Lower lobe of right lung (tissue), 2 donors: ENCODE measurements around the gene PDZD2. TPM values are rescaled to one million over a fixed set of nuclear protein-coding genes. Genes with fewer than 3 reads are reported as not detected.

Source experiments
- ATAC-seq, 2 donors: fragments of 200-7000 bp; cut with Tn5 transposase; one replicate each; pipeline ENCODE4 v1.9.1; 2020 to 2022; ENCODE audit warnings: mild to moderate bottlenecking in 2 of 2, moderate library complexity in 2 of 2
- DNase-seq: peaks from one replicate; pipeline ENCODE4 v3.0.0-alpha.2; 2020
- H3K27ac ChIP-seq: fragments of 200-600 bp; one replicate; pipeline ENCODE4 v1.8.0; 2022
- H3K27me3 ChIP-seq: fragments of 200-600 bp; one replicate; pipeline ENCODE4 v1.8.0; 2022; ENCODE audit warnings: low read depth
- H3K36me3 ChIP-seq: fragments of 200-600 bp; one replicate; pipeline ENCODE4 v1.8.0; 2022; ENCODE audit warnings: mild to moderate bottlenecking
- H3K4me1 ChIP-seq: fragments of 200-600 bp; one replicate; pipeline ENCODE4 v1.8.0; 2022
- H3K4me3 ChIP-seq: fragments of 200-600 bp; one replicate; pipeline ENCODE4 v1.8.0; 2022; ENCODE audit warnings: mild to moderate bottlenecking
- H3K9me3 ChIP-seq: fragments of 200-600 bp; one replicate; pipeline ENCODE4 v1.8.0; 2022
- intact Hi-C: fragments of 100-400 bp; cut with DNase I; formaldehyde crosslinking; loops from one replicate; pipeline ENCODE4 v1.11.0; 2022
- total RNA-seq: library from RNA; stranded (reverse); fragmentation: NEBNext Ultra II Directional; extraction: Animal tissue kit (Norgen Biotek cat#: 25700); gene quantifications from one replicate; pipeline ENCODE4 v1.2.1, GENCODE V29; 2021
- TF ChIP-seq, protein P1 (sequence below): fragments of 200-600 bp; IDR thresholded peaks from one replicate; pipeline ENCODE4 v1.8.0; 2022; ENCODE audit warnings: antibody characterized with exemption, mild to moderate bottlenecking
- donor health status: DM: no; HTN: yes; CAD: no; lungs with severe emphysema.

Gene PDZD2
- total RNA-seq, 1 donor from 2014 or later = 67.8 TPM

DNA sequence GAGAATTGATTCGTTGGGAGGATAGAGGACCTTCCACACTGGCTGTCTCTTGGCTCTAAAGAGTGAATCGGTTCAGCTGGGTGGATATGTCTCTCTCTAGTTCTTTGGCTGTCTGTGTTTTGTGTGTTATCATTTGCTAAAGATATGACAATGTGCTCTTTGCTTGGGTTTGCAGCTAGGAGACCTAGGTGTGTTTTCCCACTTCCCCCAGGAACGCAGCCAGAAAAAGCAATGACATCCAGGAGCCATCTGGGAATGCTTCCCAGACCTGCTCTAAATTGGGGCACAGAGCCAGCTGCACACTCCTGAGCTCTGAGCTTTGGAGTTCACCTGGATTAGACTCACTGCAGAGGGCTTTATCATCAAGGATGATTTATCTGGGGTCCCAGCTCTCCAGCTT, 12.8 kb upstream of the PDZD2 start:
- H3K4me1 ChIP-seq = no peaks in the 10 kb centered on the region
- H3K4me3 ChIP-seq = no peak overlapping the region
- H3K9me3 ChIP-seq = no peaks in the 10 kb centered on the region
- H3K27ac ChIP-seq = peak overlapping the region; percentile 6
- intact Hi-C loops = no loop called here
- TF ChIP-seq, protein P1, sequence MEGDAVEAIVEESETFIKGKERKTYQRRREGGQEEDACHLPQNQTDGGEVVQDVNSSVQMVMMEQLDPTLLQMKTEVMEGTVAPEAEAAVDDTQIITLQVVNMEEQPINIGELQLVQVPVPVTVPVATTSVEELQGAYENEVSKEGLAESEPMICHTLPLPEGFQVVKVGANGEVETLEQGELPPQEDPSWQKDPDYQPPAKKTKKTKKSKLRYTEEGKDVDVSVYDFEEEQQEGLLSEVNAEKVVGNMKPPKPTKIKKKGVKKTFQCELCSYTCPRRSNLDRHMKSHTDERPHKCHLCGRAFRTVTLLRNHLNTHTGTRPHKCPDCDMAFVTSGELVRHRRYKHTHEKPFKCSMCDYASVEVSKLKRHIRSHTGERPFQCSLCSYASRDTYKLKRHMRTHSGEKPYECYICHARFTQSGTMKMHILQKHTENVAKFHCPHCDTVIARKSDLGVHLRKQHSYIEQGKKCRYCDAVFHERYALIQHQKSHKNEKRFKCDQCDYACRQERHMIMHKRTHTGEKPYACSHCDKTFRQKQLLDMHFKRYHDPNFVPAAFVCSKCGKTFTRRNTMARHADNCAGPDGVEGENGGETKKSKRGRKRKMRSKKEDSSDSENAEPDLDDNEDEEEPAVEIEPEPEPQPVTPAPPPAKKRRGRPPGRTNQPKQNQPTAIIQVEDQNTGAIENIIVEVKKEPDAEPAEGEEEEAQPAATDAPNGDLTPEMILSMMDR = no peak
- no peaks in the 10 kb centered on the region for H3K27me3 ChIP-seq
- ATAC-seq (peak; percentile 45 to 67), DNase-seq (no peak)
- H3K36me3 ChIP-seq = no peaks in the 10 kb centered on the region

DNA sequence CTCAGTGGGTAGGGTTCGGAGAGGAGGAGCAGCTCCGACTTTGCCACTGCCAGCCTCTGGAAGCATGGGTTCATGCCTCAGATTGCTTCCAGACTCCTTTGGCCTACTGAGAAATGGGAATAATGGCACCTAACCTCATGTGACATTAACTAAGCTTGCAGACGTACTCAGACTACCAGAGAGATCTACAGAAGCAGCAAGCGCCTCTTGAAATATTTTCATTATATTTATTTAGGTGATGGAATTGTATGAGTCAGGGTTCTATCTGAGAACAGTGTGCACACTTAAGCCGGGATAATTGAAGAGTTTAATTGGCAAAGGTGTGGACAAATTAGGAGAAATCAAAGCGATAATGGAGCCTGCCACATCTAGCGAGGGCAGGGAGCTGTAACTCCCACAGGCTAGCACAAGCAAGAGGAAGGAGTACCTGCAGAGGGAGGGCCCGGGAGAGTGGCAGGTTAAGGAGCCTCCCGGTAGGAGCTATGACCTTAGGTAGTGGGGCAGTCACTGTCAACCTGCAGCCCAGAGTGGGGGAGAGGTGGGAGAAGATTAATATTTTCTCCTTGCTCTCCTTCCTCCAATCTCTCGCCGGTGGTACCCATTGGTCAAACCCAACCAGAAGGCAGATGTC, 12.2 kb upstream of the PDZD2 start:
- intact Hi-C loops = no loop called here
- DNase-seq (no peak), ATAC-seq (peak; percentile 60 to 83)
- TF ChIP-seq, protein P1 = no peak
- Histone ChIP-seq H3K4me3 (no peak overlapping the region), H3K27me3 (no peaks in the 10 kb centered on the region), H3K36me3 (no peaks in the 10 kb centered on the region), H3K9me3 (no peaks in the 10 kb centered on the region), H3K27ac (peak overlapping the region; percentile 6), H3K4me1 (no peaks in the 10 kb centered on the region)

DNA sequence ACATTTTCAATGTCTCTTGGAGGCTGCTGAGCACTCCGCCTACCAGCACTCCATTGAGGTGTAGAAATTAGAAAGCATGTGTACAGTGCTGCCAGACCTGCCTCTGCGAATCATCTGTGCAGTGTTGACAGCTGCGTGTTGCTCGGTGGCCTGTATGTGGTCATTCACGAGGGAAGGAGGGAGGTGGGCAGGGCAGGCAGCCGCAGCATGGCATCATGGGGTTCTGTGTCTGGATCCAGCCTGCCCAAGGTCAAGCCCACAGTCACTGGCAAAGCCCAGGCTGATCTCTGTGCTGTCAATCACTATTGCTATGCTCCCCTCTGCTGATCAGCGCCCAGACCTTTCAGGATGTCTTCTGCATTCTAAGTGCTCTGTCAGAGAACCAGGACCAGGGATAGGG, 8.0 kb upstream of the PDZD2 start:
- ATAC-seq (peak in 1 of 2 donors; percentile 10), DNase-seq (no peak)
- TF ChIP-seq, protein P1 = no peak
- intact Hi-C loops = no loop called here
- no peaks in the 10 kb centered on the region for H3K9me3 ChIP-seq
- H3K27me3 ChIP-seq = no peaks in the 10 kb centered on the region
- no peaks in the 10 kb centered on the region for H3K4me1 ChIP-seq
- H3K4me3 ChIP-seq = no peak overlapping the region
- H3K36me3 ChIP-seq = no peaks in the 10 kb centered on the region
- no peak overlapping the region for H3K27ac ChIP-seq

DNA sequence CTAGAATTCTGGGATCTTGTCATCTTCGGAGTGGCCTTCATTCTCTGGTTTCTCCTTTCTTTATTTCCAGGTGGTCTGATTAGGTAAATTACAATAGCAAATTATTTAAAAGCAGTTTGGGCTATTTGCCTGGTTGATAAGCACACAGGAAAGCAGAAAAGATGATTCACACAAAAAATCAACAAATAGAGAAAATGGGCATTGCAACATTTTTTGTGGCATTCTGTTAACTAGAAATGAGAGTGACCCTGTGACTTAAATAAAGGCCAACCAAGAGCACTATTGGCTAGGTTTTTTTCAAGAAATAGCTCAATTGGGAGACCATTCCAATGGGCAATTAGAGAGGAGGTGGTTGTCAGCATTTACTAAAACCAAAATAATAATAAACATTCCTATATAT, 6.5 kb upstream of the PDZD2 start:
- intact Hi-C loops = no loop called here
- no peaks in the 10 kb centered on the region for H3K9me3 ChIP-seq
- H3K27me3 ChIP-seq = no peaks in the 10 kb centered on the region
- ATAC-seq (no peak), DNase-seq (no peak)
- no peaks in the 10 kb centered on the region for H3K36me3 ChIP-seq
- H3K4me1 ChIP-seq = no peaks in the 10 kb centered on the region
- H3K4me3 ChIP-seq = no peak overlapping the region
- H3K27ac ChIP-seq = no peak overlapping the region
- TF ChIP-seq, protein P1 = no peak

DNA sequence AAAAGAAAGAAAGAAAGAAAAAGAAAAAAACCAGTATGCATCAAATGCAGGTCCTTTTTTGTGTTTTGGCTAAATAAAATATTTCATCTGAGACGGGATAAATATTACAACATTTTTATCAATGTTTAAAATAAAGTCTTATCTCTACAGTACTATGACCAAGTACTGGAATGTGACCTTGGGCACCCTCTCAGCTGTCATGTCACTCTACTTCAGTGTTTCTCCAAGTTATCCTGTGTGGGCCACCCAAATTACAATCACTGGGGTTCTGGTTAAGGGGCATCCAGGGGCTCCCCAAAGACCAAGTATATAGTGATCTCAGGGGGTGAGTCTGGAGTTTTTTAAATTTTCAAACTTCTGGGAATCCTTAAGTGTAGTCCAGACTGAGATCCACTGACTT, 3.5 kb upstream of the PDZD2 start:
- no peak overlapping the region for H3K27ac ChIP-seq
- intact Hi-C loops = no loop called here

More for the DNA sequence above, 3.5 kb upstream of the PDZD2 start:
- TF ChIP-seq, protein P1 = no peak
- no peak for DNase-seq
- peaks cover 3% of the 10 kb centered on the region for H3K27me3 ChIP-seq
- no peaks in the 10 kb centered on the region for H3K9me3 ChIP-seq
- no peak overlapping the region for H3K4me3 ChIP-seq
- ATAC-seq = no peak
- H3K36me3 ChIP-seq = no peaks in the 10 kb centered on the region
- peaks cover 22% of the 10 kb centered on the region for H3K4me1 ChIP-seq
